ENCODE results near the gene CCT2. TPM values are rescaled to one million over a fixed set of nuclear protein-coding genes. Genes with fewer than 3 reads are reported as not detected.

CCT2 gene
- total RNA-seq, 1 donor from 2014 or later: 150 TPM

DNA sequence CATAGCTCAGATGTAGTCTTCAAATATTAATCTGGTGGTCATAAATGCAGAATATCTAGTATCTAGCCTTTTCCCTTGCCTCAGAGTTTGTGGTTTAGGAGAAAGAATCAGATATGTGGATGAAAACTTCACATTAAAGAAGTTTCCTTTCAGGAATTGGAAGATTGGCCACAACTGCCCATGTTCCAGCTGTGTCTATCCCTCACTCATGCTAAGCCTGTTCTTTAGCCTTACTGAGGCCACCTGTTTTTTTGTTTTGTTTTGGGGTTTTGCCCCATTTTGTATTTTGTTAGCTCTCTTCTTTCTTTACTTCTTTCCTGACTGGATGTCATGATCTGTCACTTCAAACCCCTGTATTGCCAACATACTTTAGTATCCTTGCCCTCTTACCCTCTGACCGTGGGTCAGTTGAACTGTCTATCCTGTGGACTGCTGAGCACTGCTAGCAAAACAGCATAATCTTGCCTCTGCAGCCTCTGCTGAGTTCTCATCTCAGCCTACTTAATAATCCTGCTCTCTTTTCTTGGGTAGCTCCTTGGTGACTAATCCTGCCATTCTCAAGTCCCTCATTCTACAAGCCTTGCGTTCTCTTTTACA lies 22.0 kb upstream of the CCT2 start:
- no peaks in the 10 kb centered on the region for H3K9me3 Mint-ChIP-seq (ENCODE audit: low read depth)
- no peak for DNase-seq (ENCODE audit: low spot score)
- H3K4me3 Mint-ChIP-seq (ENCODE audit: unreplicated experiment): no peak overlapping the region
- no peak overlapping the region for H3K27ac Mint-ChIP-seq (ENCODE audit: unreplicated experiment)
- no peaks in the 10 kb centered on the region for H3K27me3 Mint-ChIP-seq (ENCODE audit: low read depth)
- H3K36me3 Mint-ChIP-seq (ENCODE audit: low read depth): peaks cover 6% of the 10 kb centered on the region
- H3K4me1 Mint-ChIP-seq (ENCODE audit: low read depth): peaks cover 14% of the 10 kb centered on the region
- TF ChIP-seq, protein P1, sequence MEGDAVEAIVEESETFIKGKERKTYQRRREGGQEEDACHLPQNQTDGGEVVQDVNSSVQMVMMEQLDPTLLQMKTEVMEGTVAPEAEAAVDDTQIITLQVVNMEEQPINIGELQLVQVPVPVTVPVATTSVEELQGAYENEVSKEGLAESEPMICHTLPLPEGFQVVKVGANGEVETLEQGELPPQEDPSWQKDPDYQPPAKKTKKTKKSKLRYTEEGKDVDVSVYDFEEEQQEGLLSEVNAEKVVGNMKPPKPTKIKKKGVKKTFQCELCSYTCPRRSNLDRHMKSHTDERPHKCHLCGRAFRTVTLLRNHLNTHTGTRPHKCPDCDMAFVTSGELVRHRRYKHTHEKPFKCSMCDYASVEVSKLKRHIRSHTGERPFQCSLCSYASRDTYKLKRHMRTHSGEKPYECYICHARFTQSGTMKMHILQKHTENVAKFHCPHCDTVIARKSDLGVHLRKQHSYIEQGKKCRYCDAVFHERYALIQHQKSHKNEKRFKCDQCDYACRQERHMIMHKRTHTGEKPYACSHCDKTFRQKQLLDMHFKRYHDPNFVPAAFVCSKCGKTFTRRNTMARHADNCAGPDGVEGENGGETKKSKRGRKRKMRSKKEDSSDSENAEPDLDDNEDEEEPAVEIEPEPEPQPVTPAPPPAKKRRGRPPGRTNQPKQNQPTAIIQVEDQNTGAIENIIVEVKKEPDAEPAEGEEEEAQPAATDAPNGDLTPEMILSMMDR (IDR thresholded peaks at IDR 0.05): no peak

DNA sequence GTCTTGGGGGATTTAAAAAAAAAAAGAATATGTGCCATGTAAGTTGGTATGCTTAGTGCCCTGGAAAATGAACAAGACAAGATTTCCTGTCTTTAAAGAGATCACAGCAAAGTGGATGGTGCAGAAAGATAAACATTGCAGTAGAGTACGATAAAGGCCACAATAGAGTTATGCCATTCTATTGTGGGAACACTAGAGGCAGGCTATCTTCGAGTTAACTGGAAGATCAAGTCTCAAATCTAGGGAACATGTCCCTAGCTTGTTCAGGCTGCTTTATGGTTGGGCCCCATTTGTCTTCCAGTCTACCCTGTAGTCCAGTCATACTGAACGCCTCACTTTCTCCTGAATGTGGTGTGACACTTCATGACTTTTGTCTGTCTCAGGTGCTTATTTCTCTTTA lies 18.7 kb upstream of the CCT2 start:
- no peak for DNase-seq (ENCODE audit: low spot score)
- H3K4me1 Mint-ChIP-seq (ENCODE audit: low read depth): peaks cover 24% of the 10 kb centered on the region
- no peaks in the 10 kb centered on the region for H3K9me3 Mint-ChIP-seq (ENCODE audit: low read depth)
- TF ChIP-seq, protein P1 (IDR thresholded peaks at IDR 0.05): peak; percentile 22
- no peak overlapping the region for H3K4me3 Mint-ChIP-seq (ENCODE audit: unreplicated experiment)
- H3K36me3 Mint-ChIP-seq (ENCODE audit: low read depth): peaks cover 11% of the 10 kb centered on the region
- H3K27ac Mint-ChIP-seq (ENCODE audit: unreplicated experiment): no peak overlapping the region
- H3K27me3 Mint-ChIP-seq (ENCODE audit: low read depth): no peaks in the 10 kb centered on the region

DNA sequence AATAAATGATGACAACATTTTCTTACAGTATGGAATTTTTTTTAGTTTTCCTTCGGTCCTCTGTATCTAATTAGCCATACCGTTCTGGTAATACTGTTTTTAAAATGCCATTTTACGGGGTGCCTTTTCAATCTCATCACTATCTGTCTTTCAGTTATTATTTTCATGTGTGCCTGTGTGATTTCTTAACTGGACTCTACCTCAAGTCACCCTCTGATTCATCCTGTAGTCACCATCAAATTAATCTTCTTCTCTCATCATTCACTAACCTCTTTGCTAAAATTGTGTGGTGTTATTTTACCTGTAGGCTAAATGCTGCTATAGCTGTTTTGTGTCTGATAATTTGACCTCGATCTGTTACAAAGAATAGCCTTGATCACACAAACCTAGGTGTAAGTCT lies 16.0 kb upstream of the CCT2 start:
- peaks cover 19% of the 10 kb centered on the region for H3K36me3 Mint-ChIP-seq (ENCODE audit: low read depth)
- no peak overlapping the region for H3K4me3 Mint-ChIP-seq (ENCODE audit: unreplicated experiment)
- H3K27me3 Mint-ChIP-seq (ENCODE audit: low read depth): no peaks in the 10 kb centered on the region
- H3K27ac Mint-ChIP-seq (ENCODE audit: unreplicated experiment): peak overlapping the region; percentile 20
- no peaks in the 10 kb centered on the region for H3K9me3 Mint-ChIP-seq (ENCODE audit: low read depth)
- DNase-seq (ENCODE audit: low spot score): no peak
- TF ChIP-seq, protein P1 (IDR thresholded peaks at IDR 0.05): no peak
- peaks cover 25% of the 10 kb centered on the region for H3K4me1 Mint-ChIP-seq (ENCODE audit: low read depth)

DNA sequence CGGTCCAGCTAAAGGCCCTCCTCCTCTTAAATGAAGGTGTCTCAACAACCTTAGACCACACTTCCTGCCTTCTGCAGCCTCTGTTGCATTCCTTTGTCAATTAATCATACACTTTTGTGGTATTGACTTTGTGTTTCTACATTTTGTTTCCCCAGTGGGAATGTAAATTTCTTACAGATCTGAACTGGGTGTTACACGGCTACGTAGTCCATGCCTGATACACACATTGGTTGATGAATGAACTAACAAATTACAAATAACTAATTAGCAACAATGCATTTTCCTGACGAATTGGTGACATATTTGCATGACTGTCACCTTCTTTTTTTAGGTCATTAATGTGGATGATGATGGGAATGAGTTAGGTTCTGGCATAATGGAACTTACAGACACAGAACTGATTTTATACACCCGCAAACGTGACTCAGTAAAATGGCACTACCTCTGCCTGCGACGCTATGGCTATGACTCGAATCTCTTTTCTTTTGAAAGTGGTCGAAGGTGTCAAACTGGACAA lies 15.2 kb upstream of the CCT2 start:
- Mint-ChIP-seq H3K9me3 (ENCODE audit: low read depth) (no peaks in the 10 kb centered on the region), H3K4me3 (ENCODE audit: unreplicated experiment) (no peak overlapping the region), H3K36me3 (ENCODE audit: low read depth) (peaks cover 25% of the 10 kb centered on the region), H3K27me3 (ENCODE audit: low read depth) (no peaks in the 10 kb centered on the region), H3K27ac (ENCODE audit: unreplicated experiment) (peak overlapping the region; percentile 58), H3K4me1 (ENCODE audit: low read depth) (peaks cover 25% of the 10 kb centered on the region)
- TF ChIP-seq, protein P1 (IDR thresholded peaks at IDR 0.05): no peak
- no peak for DNase-seq (ENCODE audit: low spot score)

DNA sequence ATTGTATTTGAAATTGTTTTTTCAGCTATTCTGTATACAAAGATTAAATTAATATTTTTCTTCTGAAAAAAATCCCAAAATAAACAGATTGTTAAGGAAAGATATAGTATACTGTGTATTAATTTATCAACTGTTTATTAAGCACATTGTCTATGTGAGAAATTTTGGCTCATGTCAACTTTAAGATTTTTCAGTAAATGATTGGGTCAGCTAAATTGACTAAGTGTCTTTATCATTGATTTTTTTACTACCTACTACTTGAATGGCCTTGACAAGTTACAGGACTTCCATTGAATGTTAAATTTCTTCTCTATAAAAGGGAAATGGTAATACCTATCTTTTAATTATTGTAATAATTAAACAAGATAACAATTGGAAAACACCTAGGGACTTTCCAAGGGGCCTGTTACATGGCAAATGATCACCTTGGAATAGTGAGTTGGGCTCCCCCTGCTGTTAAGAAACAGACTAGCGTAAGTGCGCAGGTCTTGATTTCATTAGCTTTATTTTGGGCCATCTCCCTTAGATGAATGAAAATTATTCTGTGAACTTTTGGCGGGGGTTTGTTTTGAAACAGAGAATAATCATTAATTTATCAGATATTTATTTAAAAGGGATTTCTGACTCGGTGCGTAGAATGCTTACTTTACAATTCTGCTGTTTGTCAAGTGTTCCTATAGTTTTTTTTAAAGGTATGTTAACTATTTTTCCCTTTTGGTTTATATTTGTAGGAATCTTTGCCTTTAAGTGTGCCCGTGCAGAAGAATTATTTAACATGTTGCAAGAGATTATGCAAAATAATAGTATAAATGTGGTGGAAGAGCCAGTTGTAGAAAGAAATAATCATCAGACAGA lies 14.5 kb upstream of the CCT2 start:
- Mint-ChIP-seq H3K27ac (ENCODE audit: unreplicated experiment) (peak overlapping the region; percentile 58), H3K9me3 (ENCODE audit: low read depth) (no peaks in the 10 kb centered on the region), H3K36me3 (ENCODE audit: low read depth) (peaks cover 27% of the 10 kb centered on the region), H3K27me3 (ENCODE audit: low read depth) (no peaks in the 10 kb centered on the region), H3K4me1 (ENCODE audit: low read depth) (peaks cover 25% of the 10 kb centered on the region), H3K4me3 (ENCODE audit: unreplicated experiment) (no peak overlapping the region)
- TF ChIP-seq, protein P1 (IDR thresholded peaks at IDR 0.05): peak; percentile 97
- DNase-seq (ENCODE audit: low spot score): no peak
